Measurements from ENCODE around the gene KLKB1. TPM values are rescaled to one million over a fixed set of nuclear protein-coding genes. Genes with fewer than 3 reads are reported as not detected.

KLKB1 gene
- total and polyA plus RNA-seq, 2 donors (not counting 3 experiments of a cell fraction or from before 2014, with no cell fraction given): not detected

DNA sequence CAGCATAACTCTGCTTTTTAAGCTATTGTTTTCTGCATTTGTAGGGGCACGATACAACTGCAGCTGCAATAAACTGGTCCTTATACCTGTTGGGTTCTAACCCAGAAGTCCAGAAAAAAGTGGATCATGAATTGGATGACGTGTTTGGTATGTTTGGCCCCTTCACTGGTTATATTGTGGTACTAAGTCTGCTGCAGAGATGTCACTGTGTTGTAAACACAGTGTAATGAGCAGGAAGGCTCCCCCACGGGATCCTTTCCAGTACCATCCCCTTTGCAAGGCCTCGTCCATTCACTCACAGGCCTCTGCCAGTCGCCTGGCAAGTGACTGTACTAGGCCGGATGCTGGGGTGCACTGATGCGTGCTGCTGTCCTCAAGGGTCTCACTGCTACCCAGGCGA lies 22.2 kb upstream of the KLKB1 start:
- dilution Hi-C loops (cut with MboI; ENCODE audit: extremely low pct_ligation_motif_present, low sequenced_read_pairs) (no loop called here), intact Hi-C loops (cut with micrococcal nuclease) (no loop called here)
- POLR2A ChIA-PET: no interaction called here
- Histone ChIP-seq H3K9me1 (replicated peaks; ENCODE audit: control insufficient read depth, extremely low read depth, insufficient read depth, low read length) (no peaks in the 10 kb centered on the region), H3K9me3 (replicated peaks; ENCODE audit: control insufficient read depth, insufficient read depth, low read length) (no peaks in the 10 kb centered on the region), H3K4me2 (ENCODE audit: insufficient read depth, low read length) (no peak overlapping the region), H3K9ac (replicated peaks; ENCODE audit: extremely low read depth, insufficient read depth, low read length) (no peak overlapping the region), H3K79me2 (ENCODE audit: control insufficient read depth, insufficient read depth, low read length) (no peaks in the 10 kb centered on the region), H3K36me3 (ENCODE audit: control insufficient read depth in 2 of 2, extremely low read depth in 1 of 2, insufficient read depth in 2 of 2, low read length in 2 of 2) (no peaks in the 10 kb centered on the region), H3K27ac (ENCODE audit: insufficient read depth, low read depth, low read length) (no peak overlapping the region), H3K4me3 (replicated peaks in 1 of 3; ENCODE audit: insufficient read depth in 1 of 3, low read depth in 1 of 3, low read length in 3 of 3) (no peak overlapping the region), H3K4me1 (ENCODE audit: control insufficient read depth, extremely low read depth, insufficient read depth, low read length) (no peaks in the 10 kb centered on the region), H2AFZ (ENCODE audit: low read depth, low read length) (no peak overlapping the region), H3K27me3 (ENCODE audit: control insufficient read depth in 2 of 2, insufficient read depth in 2 of 2, low read length in 2 of 2) (no peaks in the 10 kb centered on the region), H4K20me1 (replicated peaks; ENCODE audit: control insufficient read depth, extremely low read depth, insufficient read depth, low read length) (no peaks in the 10 kb centered on the region)
- CTCF ChIA-PET: no interaction called here
- BruUV-seq (replicated peaks): no TSS peak
- TF ChIP-seq GATA2 (IDR thresholded peaks at IDR 0.05; ENCODE audit: insufficient read depth, insufficient read length, low read depth, low read length) (no peak), FOS (IDR thresholded peaks at IDR 0.05; ENCODE audit: borderline replicate concordance, insufficient read depth, low read length) (no peak), JUN (IDR thresholded peaks at IDR 0.05; ENCODE audit: borderline replicate concordance, insufficient read depth, insufficient read length, low read depth) (no peak), MAX (IDR thresholded peaks at IDR 0.05; ENCODE audit: insufficient read depth, insufficient read length) (no peak), MYC (IDR thresholded peaks at IDR 0.05; ENCODE audit: low read depth, low read length) (no peak), EZH2 (IDR thresholded peaks at IDR 0.05; ENCODE audit: borderline replicate concordance, low read depth, low read length, severe bottlenecking) (no peak), POLR2A (IDR thresholded peaks at IDR 0.05; ENCODE audit: low read depth, low read length) (no peak), POLR2AphosphoS5 (IDR thresholded peaks at IDR 0.05; ENCODE audit: insufficient read depth, low read depth, low read length) (no peak)
- TF ChIP-seq, protein P1, sequence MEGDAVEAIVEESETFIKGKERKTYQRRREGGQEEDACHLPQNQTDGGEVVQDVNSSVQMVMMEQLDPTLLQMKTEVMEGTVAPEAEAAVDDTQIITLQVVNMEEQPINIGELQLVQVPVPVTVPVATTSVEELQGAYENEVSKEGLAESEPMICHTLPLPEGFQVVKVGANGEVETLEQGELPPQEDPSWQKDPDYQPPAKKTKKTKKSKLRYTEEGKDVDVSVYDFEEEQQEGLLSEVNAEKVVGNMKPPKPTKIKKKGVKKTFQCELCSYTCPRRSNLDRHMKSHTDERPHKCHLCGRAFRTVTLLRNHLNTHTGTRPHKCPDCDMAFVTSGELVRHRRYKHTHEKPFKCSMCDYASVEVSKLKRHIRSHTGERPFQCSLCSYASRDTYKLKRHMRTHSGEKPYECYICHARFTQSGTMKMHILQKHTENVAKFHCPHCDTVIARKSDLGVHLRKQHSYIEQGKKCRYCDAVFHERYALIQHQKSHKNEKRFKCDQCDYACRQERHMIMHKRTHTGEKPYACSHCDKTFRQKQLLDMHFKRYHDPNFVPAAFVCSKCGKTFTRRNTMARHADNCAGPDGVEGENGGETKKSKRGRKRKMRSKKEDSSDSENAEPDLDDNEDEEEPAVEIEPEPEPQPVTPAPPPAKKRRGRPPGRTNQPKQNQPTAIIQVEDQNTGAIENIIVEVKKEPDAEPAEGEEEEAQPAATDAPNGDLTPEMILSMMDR (IDR thresholded peaks at IDR 0.05; ENCODE audit: extremely low read depth in 1 of 2, insufficient read depth in 1 of 2, low read depth in 1 of 2, low read length in 2 of 2): no peak
- no peak for DNase-seq (ENCODE audit: low read depth, low spot score)
- FAIRE-seq: no peak

Data from endothelial cell of umbilical vein (primary cell).